ENCODE data around the gene CLSTN1. TPM values are rescaled to one million over a fixed set of nuclear protein-coding genes. Genes with fewer than 3 reads are reported as not detected.

Gene CLSTN1
- total and polyA plus RNA-seq, 2 of the 8 experiments (the other 6 are each of a cell fraction or from before 2014, with no cell fraction given): 34.2 to 97.4 TPM

DNA sequence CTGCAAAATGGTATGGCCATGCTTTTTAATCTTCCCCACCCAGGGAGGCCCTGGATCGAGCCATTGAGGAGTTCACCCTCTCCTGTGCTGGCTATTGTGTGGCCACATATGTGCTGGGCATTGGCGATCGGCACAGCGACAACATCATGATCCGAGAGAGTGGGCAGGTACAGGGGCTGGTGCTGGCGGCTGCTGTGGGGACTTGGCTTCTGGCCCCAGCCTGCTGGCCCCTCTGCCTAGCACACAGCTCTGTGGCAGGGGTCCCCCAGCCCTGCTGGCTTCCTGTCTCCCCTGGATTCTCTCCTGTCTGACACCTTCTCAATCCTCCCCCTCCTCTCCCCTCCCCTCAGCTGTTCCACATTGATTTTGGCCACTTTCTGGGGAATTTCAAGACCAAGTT lies 99.8 kb downstream of the CLSTN1 start:
- Histone ChIP-seq H2AFZ (ENCODE audit: low read length) (no peak overlapping the region), H3K9me3 (ENCODE audit: insufficient read depth in 2 of 2, low read depth in 1 of 2, low read length in 1 of 2) (peaks cover 7 to 8% of the 10 kb centered on the region in 2 experiments; a peak in 3 of 4 replicates), H3K9ac (replicated peaks in 1 of 4; ENCODE audit: extremely low read depth in 1 of 4, low read depth in 3 of 4, low read length in 3 of 4) (no peak overlapping the region), H3K27ac (ENCODE audit: low read depth, low read length) (no peak overlapping the region), H2AK5ac (ENCODE audit: low read depth, low read length) (no peak overlapping the region), H4K91ac (replicated peaks; ENCODE audit: insufficient read length, low read length) (no peak overlapping the region), H4K8ac (ENCODE audit: extremely low read depth, insufficient read depth, low read length) (no peak overlapping the region), H3K23me2 (ENCODE audit: low read depth, low read length) (no peaks in the 10 kb centered on the region), H2BK12ac (ENCODE audit: low read depth, low read length) (no peak overlapping the region), H3K18ac (ENCODE audit: extremely low read depth, low read length) (no peak overlapping the region), H2BK120ac (replicated peaks; ENCODE audit: low read depth, low read length) (no peak overlapping the region), H3K23ac (ENCODE audit: insufficient read length) (no peak overlapping the region), H2BK20ac (ENCODE audit: low read length) (no peak overlapping the region), H3K4me2 (ENCODE audit: insufficient read depth in 1 of 2, low read depth in 2 of 2, low read length in 2 of 2) (no peak overlapping the region), H3K4ac (replicated peaks; ENCODE audit: insufficient read length, low read depth, low read length) (no peak overlapping the region), H4K20me1 (replicated peaks in 1 of 2; ENCODE audit: control insufficient read depth in 1 of 2, insufficient read depth in 2 of 2, low read length in 2 of 2) (peaks cover 0 to under 1% of the 10 kb centered on the region in 2 experiments), H3K14ac (ENCODE audit: insufficient read length) (no peak overlapping the region), H3K4me1 (replicated peaks in 1 of 4; ENCODE audit: control insufficient read depth in 3 of 4, insufficient read depth in 4 of 4, low read length in 3 of 4) (peaks cover 0 to 12% (median 7%) of the 10 kb centered on the region in 4 experiments; a peak in 5 of 7 replicates), H3K79me1 (ENCODE audit: low read depth, low read length) (no peaks in the 10 kb centered on the region), H4K5ac (ENCODE audit: insufficient read length, low read depth, low read length) (no peak overlapping the region), H3K4me3 (ENCODE audit: extremely low read depth in 1 of 4, insufficient read depth in 2 of 4, low read depth in 3 of 4, low read length in 4 of 4) (no peak overlapping the region), H3K56ac (replicated peaks; ENCODE audit: insufficient read length, low read depth, low read length) (no peak overlapping the region), H3K27me3 (replicated peaks in 1 of 4; ENCODE audit: control insufficient read depth in 3 of 4, extremely low read depth in 1 of 4, insufficient read depth in 3 of 4, low read length in 3 of 4) (no peaks in the 10 kb centered on the region), H2BK15ac (ENCODE audit: low read length) (no peak overlapping the region), H3K79me2 (ENCODE audit: control insufficient read depth in 1 of 2, insufficient read depth in 2 of 2, low read length in 2 of 2) (no peaks in the 10 kb centered on the region), H2BK5ac (ENCODE audit: low read depth, low read length) (no peak overlapping the region), H3K36me3 (ENCODE audit: control insufficient read depth in 2 of 4, insufficient read depth in 4 of 4, low read length in 3 of 4) (peaks cover 2 to 21% (median 21%) of the 10 kb centered on the region in 4 experiments; a peak in 6 of 8 replicates)
- DNase-seq (ENCODE audit: low read depth in 1 of 2, low spot score in 2 of 2): no peak
- TF ChIP-seq SRF (IDR thresholded peaks at IDR 0.05; ENCODE audit: low read depth, low read length) (no peak), RXRA (IDR thresholded peaks at IDR 0.05; ENCODE audit: insufficient read depth, low read depth, low read length) (no peak)
- TF ChIP-seq, protein P1, sequence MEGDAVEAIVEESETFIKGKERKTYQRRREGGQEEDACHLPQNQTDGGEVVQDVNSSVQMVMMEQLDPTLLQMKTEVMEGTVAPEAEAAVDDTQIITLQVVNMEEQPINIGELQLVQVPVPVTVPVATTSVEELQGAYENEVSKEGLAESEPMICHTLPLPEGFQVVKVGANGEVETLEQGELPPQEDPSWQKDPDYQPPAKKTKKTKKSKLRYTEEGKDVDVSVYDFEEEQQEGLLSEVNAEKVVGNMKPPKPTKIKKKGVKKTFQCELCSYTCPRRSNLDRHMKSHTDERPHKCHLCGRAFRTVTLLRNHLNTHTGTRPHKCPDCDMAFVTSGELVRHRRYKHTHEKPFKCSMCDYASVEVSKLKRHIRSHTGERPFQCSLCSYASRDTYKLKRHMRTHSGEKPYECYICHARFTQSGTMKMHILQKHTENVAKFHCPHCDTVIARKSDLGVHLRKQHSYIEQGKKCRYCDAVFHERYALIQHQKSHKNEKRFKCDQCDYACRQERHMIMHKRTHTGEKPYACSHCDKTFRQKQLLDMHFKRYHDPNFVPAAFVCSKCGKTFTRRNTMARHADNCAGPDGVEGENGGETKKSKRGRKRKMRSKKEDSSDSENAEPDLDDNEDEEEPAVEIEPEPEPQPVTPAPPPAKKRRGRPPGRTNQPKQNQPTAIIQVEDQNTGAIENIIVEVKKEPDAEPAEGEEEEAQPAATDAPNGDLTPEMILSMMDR (IDR thresholded peaks at IDR 0.05; ENCODE audit: control extremely low read depth in 1 of 3, insufficient read depth in 1 of 3, low read depth in 1 of 3, low read length in 3 of 3): no peak
- ChIA-PET POLR2A (ENCODE audit: partially characterized antibody) (no interaction called here), CTCF (ENCODE audit: partially characterized antibody) (interaction anchor here (0.8 to 9.2 kb wide), 13 partner anchors 8 to 164 kb away, joined by 3 to 91 read pairs (median 5); no protein-coding TSS in a partner anchor)
- FAIRE-seq: no peak
- WGBS, 2 experiments (ENCODE audit: extremely low coverage in 1 of 2, insufficient coverage in 1 of 2, insufficient read length in 1 of 2, insufficient replicate concordance in 2 of 2, low coverage in 1 of 2, low lambda C conversion rate in 2 of 2, missing lambda C conversion rate in 1 of 2): 97% methylated on average over 6 of the region's 6 CpGs; no CpG with 5 or more reads in 1 of the 2 experiments

Data from H1 (cell line).